ENCODE data around the gene MPV17.
"Not testable (repeated sequence)": the region's sequence is repeated elsewhere in the genome, so short reads cannot be mapped to it uniquely, and the experiment has no call there.

The MPV17 gene

DNA sequence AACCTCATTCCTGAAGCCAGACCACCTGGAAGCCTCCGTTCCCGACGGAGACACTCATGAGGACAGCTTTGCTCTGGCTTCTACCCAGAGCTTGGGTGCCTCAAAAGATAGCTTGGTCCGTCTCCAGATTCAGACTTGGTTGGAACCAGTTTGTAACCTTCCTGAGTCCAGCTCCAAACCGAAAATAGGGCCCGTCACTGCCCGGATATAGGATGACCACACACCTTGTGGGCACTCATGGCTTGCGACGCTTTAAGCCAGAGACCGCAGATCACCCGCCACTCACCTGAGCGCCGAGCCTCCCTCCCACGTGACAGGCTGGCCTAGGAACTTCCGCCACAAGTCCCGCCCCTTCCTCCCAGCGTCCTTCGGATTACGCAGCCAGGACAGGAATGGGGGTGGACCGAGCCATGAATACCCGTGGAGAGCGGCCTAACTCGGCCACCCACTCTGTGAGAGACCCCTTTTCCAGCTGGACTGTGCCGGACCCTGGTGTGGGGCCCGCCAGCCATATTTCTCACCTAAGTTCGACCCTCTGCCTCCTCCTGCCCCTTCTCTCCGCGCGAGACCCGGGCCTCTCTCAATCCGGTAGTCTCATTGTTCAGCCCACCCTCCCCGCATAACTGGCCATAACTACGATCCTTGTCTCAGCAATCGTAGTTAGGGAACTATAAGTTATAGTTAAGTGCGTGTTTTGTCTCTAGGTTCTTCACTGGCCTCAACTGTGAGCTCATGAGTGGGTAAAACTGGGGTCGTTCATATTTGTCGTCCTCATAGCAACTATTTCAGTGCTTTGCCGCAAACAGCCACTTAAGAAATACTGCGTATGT lies at the start of gene MPV17:
Gene MPV17 (minus strand): TSS at position 332 of the 830 bp plus-strand sequence. CDS start 580 bp downstream, outside the sequence.
- peak; percentile 87 for DNase-seq

- DNase-seq: peak; percentile 36
These were observed 48.1 kb upstream of the MPV17 start for GRCh38 chr2:27370816-27371620.

- DNase-seq: peak; percentile 100
These were observed 47.3 kb upstream of the MPV17 start, which contains the start of the genes EIF2B4 and SNX17 for GRCh38 chr2:27370026-27370815. Gene EIF2B4, minus strand, starts transcription at chr2:27370338. Its CDS starts 24 bp downstream, at chr2:27370314. Gene SNX17, plus strand, starts transcription at chr2:27370616. Its CDS starts 128 bp downstream, at chr2:27370744.

DNA sequence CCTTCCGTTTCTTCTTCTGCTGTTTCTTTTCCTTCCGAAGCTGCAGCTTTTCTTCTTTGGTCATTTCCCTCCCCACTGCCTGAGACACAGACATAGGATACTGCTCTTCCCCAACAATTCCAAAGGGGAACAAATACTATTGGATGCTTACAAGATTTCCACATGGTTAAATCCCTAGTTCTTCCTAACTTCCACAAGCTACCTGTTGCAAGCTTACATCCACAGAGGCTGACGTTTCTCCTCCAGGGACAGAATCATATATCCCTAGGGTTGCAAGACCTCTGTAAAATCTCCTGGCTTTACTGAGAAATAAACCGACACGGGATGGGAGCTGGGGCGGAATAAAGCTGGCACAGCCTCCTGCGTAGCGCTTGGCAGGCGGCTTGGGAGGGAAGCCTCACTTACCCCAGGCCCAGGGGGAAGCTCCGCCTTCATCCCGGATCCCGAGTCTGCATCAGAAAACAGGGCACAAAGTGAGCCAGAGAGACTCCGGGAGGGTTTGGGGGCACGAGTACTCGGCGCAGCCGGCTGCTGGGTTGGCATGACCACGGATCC lies 46.7 kb upstream of the MPV17 start:
- DNase-seq: no peak

- no peak for DNase-seq
These were observed 41.0 kb upstream of the MPV17 start for GRCh38 chr2:27363933-27364332.

DNA sequence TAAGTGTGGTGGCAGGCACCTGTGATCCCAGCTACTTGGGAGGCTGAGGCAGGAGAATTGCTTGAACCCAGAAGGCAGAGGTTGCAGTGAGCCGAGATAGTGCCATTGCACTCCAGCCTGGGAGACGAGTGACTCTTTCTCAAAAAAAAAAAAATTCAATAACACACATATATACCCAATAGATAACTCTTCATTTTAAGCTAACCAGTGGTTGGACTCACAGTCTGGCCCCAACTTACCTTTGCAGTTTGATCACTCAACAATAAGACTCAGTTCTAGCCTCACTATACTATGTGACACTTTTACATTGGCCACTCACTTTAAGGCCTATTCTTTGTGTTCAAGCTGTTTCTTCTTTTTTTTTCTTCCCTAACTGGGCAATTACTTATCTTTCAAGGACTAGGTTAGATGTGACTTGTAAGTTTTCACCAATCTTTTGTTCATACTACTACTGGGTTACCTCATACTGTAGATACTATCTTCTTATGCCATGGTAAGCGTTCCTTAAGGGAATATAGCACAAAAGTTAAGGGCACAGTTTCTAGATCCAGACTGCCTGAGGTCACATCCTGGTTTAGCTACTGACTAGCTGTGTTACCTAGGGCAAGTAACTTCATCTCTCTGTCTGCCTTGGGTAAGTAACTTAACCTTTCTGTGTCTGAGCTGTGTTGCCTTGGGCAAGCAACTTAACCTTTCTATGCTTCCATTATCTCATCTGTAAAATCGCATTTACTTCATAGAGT lies 40.0 kb upstream of the MPV17 start:
- DNase-seq: no peak

GRCh38 chr2:27356382-27357181 lies 33.7 kb upstream of the MPV17 start, which contains the start of gene GTF3C2:
Gene GTF3C2, minus strand, starts transcription at chr2:27356764. Its CDS starts 13,210 bp downstream, at chr2:27343554.
- DNase-seq: peak; percentile 93

- DNase-seq: no peak
These were observed 33.1 kb upstream of the MPV17 start for GRCh38 chr2:27356056-27356381.

DNA sequence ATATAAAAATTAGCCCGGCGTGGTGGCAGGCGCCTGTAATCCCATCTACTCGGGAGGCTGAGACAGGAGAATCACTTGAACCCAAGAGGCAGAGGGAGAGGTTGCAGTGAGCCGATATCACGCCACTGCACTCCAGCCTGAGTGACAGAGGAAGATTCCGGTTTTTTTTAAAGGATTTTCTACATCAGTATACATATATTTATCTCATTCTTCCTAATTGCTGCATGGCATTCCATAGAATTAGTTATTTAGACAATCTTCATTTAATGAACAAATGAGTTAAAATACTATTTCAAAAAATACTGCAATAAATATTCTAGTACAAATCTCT lies 31.7 kb upstream of the MPV17 start:
- no peak for DNase-seq

DNA sequence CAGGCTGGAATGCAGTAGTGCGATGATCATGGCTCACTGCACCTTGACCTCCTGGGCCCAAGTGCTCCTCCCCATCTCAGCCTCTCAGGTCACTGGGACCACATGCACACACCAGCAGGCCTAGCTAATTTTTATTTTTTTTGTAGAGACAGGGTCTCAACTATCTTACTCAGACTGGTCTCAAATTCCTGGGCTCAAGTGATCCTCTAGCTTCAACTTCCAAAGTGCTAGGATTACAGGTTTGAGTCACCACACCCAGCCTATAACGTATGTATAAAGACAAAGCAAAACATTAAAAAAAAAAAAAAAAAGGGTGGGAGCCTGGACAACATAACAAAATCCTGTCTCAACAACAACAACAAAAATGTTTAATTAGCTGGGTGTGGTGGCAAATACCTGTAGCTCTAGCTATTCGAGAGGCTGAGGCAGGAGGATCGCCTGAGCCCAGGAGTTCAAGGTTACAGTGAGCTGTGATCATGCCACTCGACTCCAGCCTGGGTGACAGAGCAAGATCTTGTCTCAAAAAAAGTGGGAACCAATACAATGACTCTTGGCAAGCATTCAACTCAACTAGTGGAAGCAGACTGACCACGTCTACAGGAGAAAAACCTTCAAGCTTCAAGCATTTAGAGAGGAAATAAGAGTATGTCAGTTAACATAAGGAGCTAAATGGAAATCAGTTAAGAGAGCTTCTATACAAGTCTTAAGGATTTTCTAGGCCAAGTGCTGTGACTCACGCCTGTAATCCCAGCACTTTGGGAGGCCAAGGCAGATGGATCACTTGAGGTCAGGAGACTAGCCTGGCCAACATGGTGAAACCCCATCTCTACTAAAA lies 31.1 kb upstream of the MPV17 start:
- no peak for DNase-seq

GRCh38 chr2:27353386-27353761 lies 30.5 kb upstream of the MPV17 start:
- DNase-seq: not testable (repeated sequence)

DNA sequence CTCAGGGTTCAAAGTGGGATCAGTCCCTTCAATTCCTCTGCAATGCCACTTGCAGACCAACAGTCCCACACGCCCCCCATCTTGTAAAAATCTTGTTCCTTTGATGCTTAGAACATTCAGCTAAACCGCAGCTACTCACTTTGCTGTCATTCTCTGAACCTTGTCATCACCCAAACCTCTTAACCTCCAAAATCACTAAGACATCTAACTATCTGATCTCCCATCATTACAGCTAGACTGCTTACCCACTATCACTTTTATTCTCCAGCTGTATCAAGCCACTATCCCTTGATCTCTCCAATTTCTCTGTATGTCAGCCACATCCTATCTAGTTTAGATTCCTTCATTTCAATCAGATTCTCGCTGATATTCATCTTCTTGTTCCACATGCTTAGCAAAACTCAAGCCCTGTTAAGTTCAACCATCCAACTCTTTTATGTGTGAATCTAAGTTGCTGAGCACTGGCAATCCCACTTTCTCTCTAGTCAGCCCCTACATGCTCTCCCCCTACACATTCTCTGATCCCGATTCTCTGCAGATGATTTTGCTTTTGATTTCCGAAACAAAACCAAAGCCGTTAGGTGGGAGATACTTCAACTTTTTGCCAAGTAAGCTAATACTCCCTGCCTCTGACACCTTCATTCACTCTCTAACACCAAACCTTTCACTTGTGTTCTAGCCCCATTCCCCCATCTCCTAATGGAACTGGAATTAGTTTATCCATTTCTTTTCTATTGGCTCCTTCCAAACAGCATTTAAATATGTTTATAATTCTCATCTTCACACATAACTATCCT lies 29.1 kb upstream of the MPV17 start:
- no peak for DNase-seq

GRCh38 chr2:27350106-27350693 lies 27.3 kb upstream of the MPV17 start:
- DNase-seq: no peak

DNA sequence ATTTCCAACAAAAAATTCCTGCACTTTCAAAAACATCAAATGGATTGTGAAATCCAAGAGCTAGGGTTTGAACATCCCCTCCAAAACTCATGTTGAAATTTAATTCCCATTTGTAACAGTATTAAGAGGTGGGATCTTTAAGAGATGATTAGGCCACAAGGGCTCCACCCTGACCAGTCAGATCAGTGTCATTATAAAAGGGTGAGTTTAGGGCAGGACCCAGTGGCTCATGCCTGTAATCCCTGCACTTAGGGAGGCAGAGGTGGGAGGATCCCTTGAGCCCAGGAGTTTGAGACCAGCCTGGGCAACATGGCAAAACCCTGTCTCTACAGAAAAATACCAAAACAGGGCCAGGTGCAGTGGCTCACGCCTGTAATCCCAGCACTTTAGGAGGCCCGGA lies 24.7 kb upstream of the MPV17 start:
- no peak for DNase-seq

DNA sequence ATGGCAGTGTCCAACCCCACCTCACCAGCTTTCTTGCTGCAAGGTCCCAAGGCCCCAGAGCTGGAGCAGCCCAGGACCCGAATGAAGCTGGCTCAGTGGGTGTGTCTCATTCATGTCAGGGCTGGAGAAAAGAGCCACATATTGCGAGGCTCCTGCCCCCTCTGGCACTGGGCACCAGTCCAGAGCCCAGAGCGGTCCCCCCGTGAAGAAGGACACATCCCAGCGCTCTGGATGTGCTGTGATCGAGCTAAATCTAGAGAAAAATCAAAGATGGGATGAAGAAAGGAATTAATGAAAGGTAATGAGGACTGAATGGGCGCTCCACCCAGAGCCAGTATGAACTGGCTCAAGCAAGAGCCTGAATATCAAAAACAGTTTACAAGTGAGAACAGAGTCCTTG lies 13.3 kb upstream of the MPV17 start:
- DNase-seq: no peak

DNA sequence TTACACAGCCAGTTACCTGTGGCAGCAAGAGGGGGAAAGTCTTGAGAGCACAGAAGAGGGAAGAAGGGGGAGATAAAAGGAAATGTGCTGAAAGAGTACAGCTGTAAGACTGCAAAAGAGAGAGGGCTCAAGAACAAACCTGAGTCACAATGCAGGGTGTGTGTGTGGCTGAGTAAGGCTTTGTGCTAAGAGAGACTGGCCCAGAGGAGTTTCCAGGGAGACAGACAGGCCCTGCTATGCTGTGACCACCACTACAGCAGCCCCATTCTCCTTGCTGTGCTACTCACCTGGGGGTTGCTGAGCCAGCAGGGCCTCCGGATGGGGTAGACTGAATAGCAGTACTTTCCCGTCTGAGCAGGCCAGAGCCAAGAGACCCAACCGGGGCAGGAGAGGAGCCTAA lies 12.4 kb upstream of the MPV17 start:
- DNase-seq: no peak

- DNase-seq: no peak
These were observed 1.8 kb upstream of the MPV17 start for GRCh38 chr2:27324720-27325119.

GRCh38 chr2:27323596-27324285 lies 844 bp upstream of the MPV17 start:
- no peak for DNase-seq

All from activated CD8-positive, alpha-beta memory T cell treated with anti-CD3 and anti-CD28 coated beads, Interleukin-2, amount 50 U/mL, for 4 hours (primary cell).